Cardiac fibroblast (primary cell): ENCODE measurements around the gene TRAF3.

Experiments
- DNase-seq, 2 donors: peaks; one replicate each; pipeline versions ENCODE4 v3.0.0 to v3.0.0-alpha.2; 2010; ENCODE audit warnings: low read depth in 2 of 2
- H3K4me3 ChIP-seq, 2 donors: replicated peaks in 1 of 2; 1 replicate in 1 of 2; 2 replicates in 1 of 2; pipeline ENCODE4 v1.5.1; 2011; ENCODE audit warnings: low read depth in 2 of 2, low read length in 2 of 2, mild to moderate bottlenecking in 2 of 2, moderate library complexity in 1 of 2
- CTCF ChIP-seq: IDR thresholded peaks from one replicate; pipeline ENCODE4 v1.5.1; 2011; ENCODE audit warnings: low read depth, mild to moderate bottlenecking, low read length, inconsistent platforms

The TRAF3 gene

DNA sequence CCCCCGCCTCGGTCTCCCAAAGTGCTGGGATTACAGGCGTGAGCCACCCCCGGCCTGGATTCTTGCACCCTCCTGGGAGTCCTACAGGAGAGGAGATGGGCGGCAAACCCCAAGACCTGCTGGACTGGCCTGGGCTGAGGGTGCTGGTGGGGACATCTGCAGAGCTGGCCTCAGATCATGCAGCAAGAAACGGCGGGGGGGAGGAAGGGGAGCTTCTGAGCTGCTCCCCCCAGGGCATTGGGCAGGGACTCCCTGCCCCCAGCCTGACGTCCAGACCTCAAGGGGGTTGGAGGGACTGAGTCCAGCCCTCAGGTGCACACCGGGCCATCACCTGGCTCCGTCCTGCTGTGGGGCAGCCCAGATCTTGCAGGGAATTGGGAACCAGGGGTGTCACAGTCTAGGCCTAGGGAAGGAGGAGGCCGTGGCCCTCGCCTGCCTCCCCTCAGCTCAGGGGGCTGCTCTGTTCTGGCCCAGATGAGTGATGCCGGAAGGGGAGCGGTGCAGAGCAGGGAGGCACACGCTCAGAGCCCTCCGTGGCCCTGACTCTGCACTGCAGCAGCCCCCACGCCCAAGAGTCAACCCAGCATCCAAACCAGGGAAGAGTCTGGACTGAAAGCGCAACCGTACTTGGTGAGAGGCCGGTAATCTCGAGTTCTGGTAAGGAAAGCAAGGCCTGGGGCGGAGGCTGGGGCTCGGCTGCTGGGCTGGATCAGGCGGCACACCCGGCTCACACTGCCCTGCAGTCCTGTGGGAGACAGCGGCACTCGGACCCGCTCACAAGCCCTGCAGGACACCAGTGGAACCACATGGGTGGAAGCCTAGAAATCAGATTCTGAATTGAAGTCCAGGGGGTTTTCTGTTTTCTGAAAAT is 136.3 kb downstream of the TRAF3 start:
- no peak overlapping the region for H3K4me3 ChIP-seq
- no peak for DNase-seq
- TF ChIP-seq CTCF: peak; percentile 19

DNA sequence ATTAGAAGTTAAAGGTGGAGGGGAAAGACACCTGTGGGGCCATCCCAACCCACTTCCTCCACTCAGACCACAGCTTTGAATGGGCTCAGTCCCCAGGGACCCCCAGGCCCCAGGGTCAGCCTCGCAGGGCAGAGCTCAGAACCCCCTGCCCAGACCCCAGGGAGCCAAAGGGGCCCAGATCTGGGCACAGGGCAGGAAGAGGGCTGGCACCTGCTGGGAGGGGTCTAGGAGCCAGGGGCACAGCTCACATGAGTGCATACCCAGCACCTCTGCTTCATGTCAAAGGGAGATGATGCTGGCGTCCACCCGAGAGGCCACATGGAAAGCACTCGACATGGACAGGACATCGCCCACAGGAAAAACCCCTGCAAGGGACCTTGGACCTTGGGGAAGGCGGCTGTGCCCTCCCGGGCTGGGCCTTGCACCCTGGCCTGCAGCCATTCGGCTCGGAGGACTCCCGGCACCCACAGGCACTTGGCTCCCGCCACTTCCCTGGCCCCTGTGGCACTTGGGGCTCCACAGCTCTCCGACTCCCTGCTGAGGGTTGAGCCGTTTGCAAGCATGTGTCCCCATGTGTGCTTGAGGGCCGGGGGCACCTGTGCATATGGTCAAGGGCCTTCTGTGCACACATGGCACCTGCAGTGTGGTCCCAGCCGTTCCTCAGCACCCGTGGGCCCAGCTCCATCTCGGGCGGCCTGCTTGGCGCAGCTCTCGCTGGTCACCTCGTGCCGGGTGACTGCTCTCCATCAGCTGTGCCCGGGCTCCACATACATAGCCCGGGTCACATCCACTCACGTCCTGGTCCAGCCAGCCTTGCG is 137.4 kb downstream of the TRAF3 start:
- TF ChIP-seq CTCF: no peak
- no peak for DNase-seq
- no peak overlapping the region for H3K4me3 ChIP-seq

DNA sequence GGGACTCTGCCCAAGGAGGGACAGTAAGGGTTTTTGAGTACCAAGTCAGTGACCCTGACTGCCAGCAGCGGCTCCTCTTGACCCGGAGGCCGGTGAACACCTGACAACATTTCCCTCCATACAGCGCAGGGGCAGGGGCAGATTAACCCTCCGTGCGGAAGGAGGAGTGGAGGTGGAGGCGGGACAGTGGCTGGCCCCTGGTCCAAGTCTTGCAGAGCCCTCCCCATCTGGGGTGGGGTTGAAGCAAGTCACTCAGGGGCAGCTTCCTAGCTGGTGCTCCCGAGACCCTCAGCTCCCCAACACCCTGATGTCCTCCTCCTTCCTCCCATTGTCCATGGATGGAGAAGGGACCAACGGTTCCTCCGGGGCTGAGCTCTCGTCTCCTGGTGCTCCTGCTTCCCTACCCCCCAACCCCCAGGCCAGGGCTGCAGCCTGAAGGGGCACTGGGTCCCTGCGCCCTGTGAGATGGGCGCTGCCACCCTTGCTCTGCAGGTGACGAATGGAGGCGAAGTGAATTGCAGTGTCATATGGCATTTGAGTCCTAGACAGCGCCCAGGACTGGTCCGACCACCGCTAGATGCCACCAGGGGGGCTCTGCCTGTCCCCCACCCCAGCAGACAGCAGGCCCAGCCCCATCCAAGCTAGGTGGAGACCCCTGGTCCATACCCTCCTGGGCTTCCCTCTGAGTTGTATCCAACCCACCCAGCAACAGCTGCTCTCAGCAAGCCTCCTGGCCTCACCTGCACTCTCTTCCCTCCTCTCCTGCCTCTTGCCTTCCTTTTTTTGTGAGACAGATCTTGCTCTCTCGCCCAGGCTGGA is 138.3 kb downstream of the TRAF3 start:
- no peak for TF ChIP-seq CTCF
- no peak for DNase-seq
- no peak overlapping the region for H3K4me3 ChIP-seq

DNA sequence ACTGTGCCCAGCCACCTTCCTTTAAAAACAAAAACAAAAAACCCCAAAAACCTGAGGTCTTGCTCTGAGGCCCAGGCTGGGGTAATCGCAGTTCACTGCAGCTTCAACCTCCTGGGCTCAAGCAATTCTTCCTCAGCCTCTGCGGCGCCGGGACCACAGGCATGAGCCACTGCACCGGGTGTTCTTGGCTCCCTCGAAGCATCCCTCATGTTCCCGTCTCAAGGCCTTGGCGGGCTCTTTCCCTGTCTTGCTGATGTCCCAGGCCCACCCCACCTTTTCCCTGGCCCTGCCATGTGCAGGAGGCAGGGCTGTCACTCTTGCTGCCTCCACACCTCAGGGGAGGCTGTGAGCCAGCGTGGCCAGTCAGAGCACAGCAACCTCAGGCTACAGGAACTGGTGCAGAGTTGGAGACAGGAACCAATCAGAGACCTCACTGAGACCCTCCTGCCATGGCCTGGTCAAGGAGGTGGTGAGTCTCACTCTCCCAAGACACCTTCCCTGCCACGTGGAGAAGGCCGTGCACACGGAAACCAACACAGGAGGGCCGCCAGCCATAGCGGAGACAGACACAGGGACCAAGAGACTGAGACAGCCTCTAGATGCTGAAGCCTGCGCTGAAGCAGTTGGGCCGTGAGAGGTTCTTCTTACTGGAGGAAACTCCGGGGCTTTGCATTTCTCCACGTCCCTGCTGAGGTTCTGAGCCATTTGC is 139.3 kb downstream of the TRAF3 start:
- no peak for TF ChIP-seq CTCF
- H3K4me3 ChIP-seq: no peak overlapping the region
- no peak for DNase-seq

- TF ChIP-seq CTCF: no peak
- DNase-seq: no peak
- H3K4me3 ChIP-seq: no peak overlapping the region
These were observed 139.8 kb downstream of the TRAF3 start for GRCh38 chr14:102917056-102917385.
